Activated B cell treated with CpG ODN at 0.5 μM for 24 hours (primary cell): ENCODE measurements around the gene SIRT1. TPM values are rescaled to one million over a fixed set of nuclear protein-coding genes. Genes with fewer than 3 reads are reported as not detected.
"Not testable (repeated sequence)": the region's sequence is repeated elsewhere in the genome, so short reads cannot be mapped to it uniquely, and the experiment has no call there.

Experiments used
- ATAC-seq: fragments of 200-7000 bp; cut with Tn5 transposase; one replicate; pipeline ENCODE4 v1.10.0; 2021; ENCODE audit warnings: low read depth, mild to moderate bottlenecking, moderate library complexity
- CTCF ChIA-PET: fragments of 350-600 bp; sonication (Branson Sonifier 250); formaldehyde crosslinking; loops from one replicate; lab custom pipeline; 2021; ENCODE audit warnings: antibody characterized with exemption; lab: Charles Lee
- POLR2A ChIA-PET: fragments of 350-600 bp; sonication (Branson Sonifier 250); formaldehyde crosslinking; loops from one replicate; lab custom pipeline; 2021; ENCODE audit warnings: antibody characterized with exemption; lab: Charles Lee
- DNase-seq: peaks from one replicate; pipeline ENCODE4 v3.0.0; 2022
- H3K27ac Mint-ChIP-seq: one replicate; pipeline ENCODE4 v1.8.0; 2020; ENCODE audit warnings: mixed read lengths
- H3K27me3 Mint-ChIP-seq: one replicate; pipeline ENCODE4 v1.8.0; 2021; ENCODE audit warnings: mixed read lengths
- H3K36me3 Mint-ChIP-seq: one replicate; pipeline ENCODE4 v1.8.0; 2021; ENCODE audit warnings: low read depth, mixed read lengths
- H3K4me1 Mint-ChIP-seq: one replicate; pipeline ENCODE4 v1.8.0; 2021; ENCODE audit warnings: mixed read lengths
- H3K4me3 Mint-ChIP-seq: one replicate; pipeline ENCODE4 v1.8.0; 2020; ENCODE audit warnings: mild to moderate bottlenecking, mixed read lengths
- H3K9me3 Mint-ChIP-seq: one replicate; pipeline ENCODE4 v1.8.0; 2020; ENCODE audit warnings: mixed read lengths
- intact Hi-C: fragments of 100-400 bp; cut with micrococcal nuclease; formaldehyde crosslinking; loops from one replicate; pipeline ENCODE4 v1.15.1; 2024
- total RNA-seq: library from RNA; stranded (reverse); gene quantifications from 2 replicates; pipeline ENCODE4 v1.2.3, GENCODE V29; 2022
- TF ChIP-seq, protein P1 (sequence below): fragments of 200-600 bp; IDR thresholded peaks from one replicate; pipeline ENCODE4 v1.8.0; 2022; ENCODE audit warnings: antibody characterized with exemption, mild to moderate bottlenecking

SIRT1 gene
- total RNA-seq, 1 donor from 2014 or later: 30.1 TPM

DNA sequence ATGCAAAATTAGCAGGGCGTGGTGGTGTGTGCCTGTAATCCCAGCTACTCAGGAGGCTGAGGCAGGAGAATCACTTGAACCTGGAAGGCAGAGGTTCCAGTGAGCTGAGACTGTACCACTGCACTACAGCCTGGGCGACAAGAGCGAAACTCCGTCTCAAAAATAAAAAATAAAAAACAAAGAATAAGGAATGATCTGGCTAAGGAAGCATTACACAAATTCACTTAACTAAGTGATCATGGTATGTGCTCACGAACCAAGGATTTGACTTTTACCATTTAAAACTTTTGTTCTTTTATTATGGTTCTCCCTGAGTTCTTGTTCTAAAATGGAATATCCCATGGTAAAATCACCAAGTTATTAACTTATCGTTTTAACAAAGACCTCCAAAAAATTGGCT lies 71.2 kb downstream of the SIRT1 start:
- Mint-ChIP-seq H3K4me3 (no peak overlapping the region), H3K36me3 (peaks cover 42% of the 10 kb centered on the region), H3K27ac (no peak overlapping the region), H3K9me3 (no peaks in the 10 kb centered on the region), H3K27me3 (no peaks in the 10 kb centered on the region), H3K4me1 (no peaks in the 10 kb centered on the region)
- DNase-seq: no peak
- no peak for ATAC-seq
- TF ChIP-seq, protein P1, sequence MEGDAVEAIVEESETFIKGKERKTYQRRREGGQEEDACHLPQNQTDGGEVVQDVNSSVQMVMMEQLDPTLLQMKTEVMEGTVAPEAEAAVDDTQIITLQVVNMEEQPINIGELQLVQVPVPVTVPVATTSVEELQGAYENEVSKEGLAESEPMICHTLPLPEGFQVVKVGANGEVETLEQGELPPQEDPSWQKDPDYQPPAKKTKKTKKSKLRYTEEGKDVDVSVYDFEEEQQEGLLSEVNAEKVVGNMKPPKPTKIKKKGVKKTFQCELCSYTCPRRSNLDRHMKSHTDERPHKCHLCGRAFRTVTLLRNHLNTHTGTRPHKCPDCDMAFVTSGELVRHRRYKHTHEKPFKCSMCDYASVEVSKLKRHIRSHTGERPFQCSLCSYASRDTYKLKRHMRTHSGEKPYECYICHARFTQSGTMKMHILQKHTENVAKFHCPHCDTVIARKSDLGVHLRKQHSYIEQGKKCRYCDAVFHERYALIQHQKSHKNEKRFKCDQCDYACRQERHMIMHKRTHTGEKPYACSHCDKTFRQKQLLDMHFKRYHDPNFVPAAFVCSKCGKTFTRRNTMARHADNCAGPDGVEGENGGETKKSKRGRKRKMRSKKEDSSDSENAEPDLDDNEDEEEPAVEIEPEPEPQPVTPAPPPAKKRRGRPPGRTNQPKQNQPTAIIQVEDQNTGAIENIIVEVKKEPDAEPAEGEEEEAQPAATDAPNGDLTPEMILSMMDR: no peak
- POLR2A ChIA-PET: no interaction called here
- intact Hi-C loops: no loop called here
- CTCF ChIA-PET: no interaction called here

DNA sequence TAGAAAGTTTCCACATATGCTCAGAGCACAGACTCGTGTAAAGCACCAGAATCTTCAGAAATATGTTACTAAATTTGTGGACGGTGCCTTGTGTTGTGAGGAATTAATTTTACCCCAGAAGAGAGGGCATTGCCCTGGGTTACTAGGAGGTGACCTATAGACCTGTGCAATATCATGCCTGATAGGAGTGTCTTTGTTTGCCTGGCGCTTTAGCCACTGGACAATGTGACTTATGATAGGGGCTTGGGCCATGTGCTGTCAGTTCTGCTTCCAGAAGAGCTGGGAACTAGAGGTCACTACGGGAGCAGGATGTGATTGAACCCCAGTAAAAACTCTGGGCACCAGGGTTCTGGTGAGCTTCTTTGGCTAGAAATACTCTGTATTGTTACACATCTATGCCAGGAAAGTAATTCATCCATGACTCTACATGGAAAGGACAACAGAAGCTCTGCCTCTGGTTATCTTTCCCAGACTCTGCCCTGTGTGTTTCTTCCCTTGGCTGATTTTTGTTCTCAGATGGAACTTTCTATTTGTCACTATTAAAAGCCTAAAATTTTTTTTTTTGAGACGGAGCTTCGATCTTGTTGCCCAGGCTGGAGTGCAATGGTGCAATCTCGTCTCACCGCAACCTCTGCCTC lies 75.5 kb downstream of the SIRT1 start:
- Mint-ChIP-seq H3K4me1 (no peaks in the 10 kb centered on the region), H3K27ac (no peak overlapping the region), H3K4me3 (no peak overlapping the region), H3K36me3 (peaks cover 33% of the 10 kb centered on the region), H3K9me3 (no peaks in the 10 kb centered on the region), H3K27me3 (no peaks in the 10 kb centered on the region)
- ChIA-PET POLR2A (no interaction called here), CTCF (no interaction called here)
- TF ChIP-seq, protein P1: no peak
- intact Hi-C loops: no loop called here
- DNase-seq (no peak), ATAC-seq (no peak)

DNA sequence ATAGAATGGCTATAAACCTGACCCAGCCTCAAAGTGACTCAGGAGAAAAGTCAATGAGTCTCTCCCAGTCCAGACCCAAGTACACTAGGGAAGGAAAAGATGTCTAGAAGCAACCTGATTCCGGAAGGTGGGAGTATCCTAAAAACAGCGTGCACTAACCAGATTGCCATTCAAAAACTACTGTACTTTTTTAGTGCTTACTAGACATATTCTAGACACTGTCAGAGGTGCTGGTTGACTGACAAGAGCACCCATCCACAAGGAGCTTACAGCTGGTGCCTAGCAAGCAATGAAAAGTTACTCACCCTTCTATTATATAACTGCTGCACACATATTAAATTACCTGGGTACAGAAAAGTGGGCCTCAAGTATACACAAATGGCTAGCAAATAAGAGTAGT lies 81.0 kb downstream of the SIRT1 start:
- Mint-ChIP-seq H3K4me3 (no peak overlapping the region), H3K27ac (no peak overlapping the region), H3K36me3 (peaks cover 66% of the 10 kb centered on the region)

DNA sequence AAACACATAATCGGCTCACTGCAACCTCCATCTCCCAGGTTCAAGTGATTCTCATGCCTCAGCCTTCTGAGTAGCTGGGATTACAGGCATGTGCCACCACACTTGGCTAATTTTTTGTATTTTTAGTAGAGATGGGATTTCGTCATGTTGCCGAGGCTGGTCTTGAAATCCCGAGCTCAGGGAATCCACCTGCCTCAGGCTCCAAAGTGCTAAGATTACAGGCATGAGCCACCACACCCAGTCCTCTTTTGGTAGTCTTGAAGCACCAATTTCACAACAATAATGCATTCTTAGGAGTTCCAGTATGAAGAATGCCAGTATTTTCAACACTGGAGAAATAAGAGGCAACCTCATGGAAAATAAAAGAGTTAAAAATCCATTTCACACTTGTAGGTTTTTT lies 81.6 kb downstream of the SIRT1 start:
- H3K4me3 Mint-ChIP-seq, ATAC-seq, H3K27me3 Mint-ChIP-seq, POLR2A ChIA-PET, intact Hi-C loops, H3K27ac Mint-ChIP-seq, DNase-seq, H3K9me3 Mint-ChIP-seq, CTCF ChIA-PET, H3K4me1 Mint-ChIP-seq: not testable (repeated sequence)
- peaks cover 64% of the 10 kb centered on the region for H3K36me3 Mint-ChIP-seq

More for the DNA sequence above, 81.0 kb downstream of the SIRT1 start:
- Mint-ChIP-seq H3K9me3 (no peaks in the 10 kb centered on the region), H3K4me1 (no peaks in the 10 kb centered on the region), H3K27me3 (no peaks in the 10 kb centered on the region)
- TF ChIP-seq, protein P1: no peak
- ATAC-seq (no peak), DNase-seq (no peak)
- intact Hi-C loops: no loop called here
- CTCF ChIA-PET: no interaction called here
- POLR2A ChIA-PET: no interaction called here

Other genes starting within 250 kb of the SIRT1 start
- not detected in 2 replicates for gene CTNNA3, start 188.5 kb upstream of the SIRT1 start, total RNA-seq
- 0.31 TPM in 1 of 2 replicates, not detected in the other for gene DNAJC12, start 46.5 kb upstream of the SIRT1 start, total RNA-seq
- 65.3 and 84.2 TPM in 2 replicates for gene HERC4, start 190.6 kb downstream of the SIRT1 start, total RNA-seq
- gene MYPN, start 224.8 kb downstream of the SIRT1 start, total RNA-seq: not detected in 2 replicates